A673 (cell line): ENCODE measurements around the gene FSTL4. TPM values are rescaled to one million over a fixed set of nuclear protein-coding genes. Genes with fewer than 3 reads are reported as not detected.

Experiments used
- BruUV-seq: library from RNA; stranded (reverse); fragments of 400-500 nt; replicated peaks from 2 replicates; lab custom pipeline; 2021; lab: Mats Ljungman, UMichigan
- CTCF ChIA-PET: fragments of 300-600 bp; sonication (Branson Sonifier 250); formaldehyde crosslinking; loops from one replicate; lab custom pipeline; 2022; ENCODE audit warnings: antibody characterized with exemption; lab: Charles Lee
- POLR2A ChIA-PET: fragments of 300-600 bp; sonication (Branson Sonifier 250); formaldehyde crosslinking; loops from one replicate; lab custom pipeline; 2022; ENCODE audit warnings: antibody characterized with exemption; ENCODE audit not compliant: low non-redundant PET; lab: Charles Lee
- DNase-seq: peaks from one replicate; pipeline ENCODE4 v3.0.0-alpha.2; 2015; ENCODE audit warnings: low spot score
- H3K27ac ChIP-seq: fragments of 200-600 bp; sonication (generic); 2 replicates; pipeline ENCODE4 v1.5.1; 2016; ENCODE audit warnings: mixed run types, low read depth, mild to moderate bottlenecking, mixed read lengths, antibody characterized with exemption, low read length; ENCODE audit not compliant: poor library complexity, severe bottlenecking
- H3K27me3 ChIP-seq: fragments of 200-600 bp; sonication (generic); replicated peaks from 2 replicates; pipeline ENCODE4 v1.6.1; 2017; ENCODE audit warnings: mixed run types, low read depth, mild to moderate bottlenecking, mixed read lengths, antibody characterized with exemption, low read length; ENCODE audit not compliant: insufficient read depth, poor library complexity
- H3K36me3 ChIP-seq: fragments of 200-600 bp; sonication (generic); 2 replicates; pipeline ENCODE4 v1.6.1; 2016; ENCODE audit warnings: mixed run types, mild to moderate bottlenecking, mixed read lengths, antibody characterized with exemption, low read length; ENCODE audit not compliant: insufficient read depth, poor library complexity, severe bottlenecking
- H3K4me1 ChIP-seq: fragments of 200-600 bp; sonication (generic); 2 replicates; pipeline ENCODE4 v1.6.1; 2017; ENCODE audit warnings: mixed run types, mild to moderate bottlenecking, mixed read lengths, antibody characterized with exemption, low read length; ENCODE audit not compliant: insufficient read depth, poor library complexity, severe bottlenecking
- H3K4me3 ChIP-seq: fragments of 200-600 bp; sonication (generic); 2 replicates; pipeline ENCODE4 v1.5.1; 2016; ENCODE audit warnings: low read depth, mixed run types, mild to moderate bottlenecking, mixed read lengths, low read length; ENCODE audit not compliant: poor library complexity, severe bottlenecking
- H3K9me3 ChIP-seq: fragments of 200-600 bp; sonication (generic); 2 replicates; pipeline ENCODE4 v1.6.1; 2016; ENCODE audit warnings: mixed run types, low read depth, mild to moderate bottlenecking, mixed read lengths, antibody characterized with exemption, low read length; ENCODE audit not compliant: poor library complexity, severe bottlenecking
- EZH2 ChIP-seq: fragments of 200-600 bp; sonication (generic); IDR thresholded peaks from 2 replicates; pipeline ENCODE4 v1.6.1; 2017; ENCODE audit warnings: borderline replicate concordance, low read depth, mild to moderate bottlenecking, mixed read lengths, antibody characterized with exemption, low read length; ENCODE audit not compliant: poor library complexity, severe bottlenecking
- intact Hi-C: fragments of 100-400 bp; cut with micrococcal nuclease; formaldehyde crosslinking; loops from one replicate; pipeline ENCODE4 v1.10.0; 2022; ENCODE audit not compliant: unreplicated experiment
- total RNA-seq: library from RNA; stranded (reverse); gene quantifications from 2 replicates; pipeline ENCODE4 v1.2.3, GENCODE V29; 2021
- TF ChIP-seq, protein P1 (sequence below): fragments of 300-800, 200-600 bp; sonication (generic); conservative IDR thresholded peaks from 2 replicates; pipeline ENCODE4 v1.5.1; 2017; ENCODE audit warnings: low read depth, mild to moderate bottlenecking, antibody characterized with exemption, low read length, moderate library complexity, mixed read lengths

FSTL4 gene
- total RNA-seq, 1 experiment from 2014 or later, result 0.86 TPM

DNA sequence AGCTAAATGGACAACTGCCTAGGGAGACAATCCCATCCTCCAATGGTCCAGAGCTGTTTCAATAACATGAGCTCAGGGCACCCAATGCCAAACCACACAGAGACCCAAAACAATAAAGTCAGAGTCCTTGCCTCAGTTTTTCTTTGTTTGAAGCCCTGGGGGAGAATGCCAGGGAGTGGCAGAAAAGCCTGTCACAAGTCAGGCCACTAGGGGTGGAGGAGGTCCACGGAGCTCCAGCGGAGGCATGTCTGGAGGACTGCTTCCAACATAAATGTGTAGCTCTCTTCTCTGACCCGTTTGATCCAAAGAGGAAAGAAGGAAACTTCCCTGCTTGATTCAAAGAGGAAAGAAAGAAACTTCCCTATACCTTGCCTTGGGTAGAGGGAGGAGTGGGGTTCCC lies 385.3 kb downstream of the FSTL4 start:
- H3K27me3 ChIP-seq, result no peaks in the 10 kb centered on the region
- no peak for TF ChIP-seq EZH2
- TF ChIP-seq, protein P1, sequence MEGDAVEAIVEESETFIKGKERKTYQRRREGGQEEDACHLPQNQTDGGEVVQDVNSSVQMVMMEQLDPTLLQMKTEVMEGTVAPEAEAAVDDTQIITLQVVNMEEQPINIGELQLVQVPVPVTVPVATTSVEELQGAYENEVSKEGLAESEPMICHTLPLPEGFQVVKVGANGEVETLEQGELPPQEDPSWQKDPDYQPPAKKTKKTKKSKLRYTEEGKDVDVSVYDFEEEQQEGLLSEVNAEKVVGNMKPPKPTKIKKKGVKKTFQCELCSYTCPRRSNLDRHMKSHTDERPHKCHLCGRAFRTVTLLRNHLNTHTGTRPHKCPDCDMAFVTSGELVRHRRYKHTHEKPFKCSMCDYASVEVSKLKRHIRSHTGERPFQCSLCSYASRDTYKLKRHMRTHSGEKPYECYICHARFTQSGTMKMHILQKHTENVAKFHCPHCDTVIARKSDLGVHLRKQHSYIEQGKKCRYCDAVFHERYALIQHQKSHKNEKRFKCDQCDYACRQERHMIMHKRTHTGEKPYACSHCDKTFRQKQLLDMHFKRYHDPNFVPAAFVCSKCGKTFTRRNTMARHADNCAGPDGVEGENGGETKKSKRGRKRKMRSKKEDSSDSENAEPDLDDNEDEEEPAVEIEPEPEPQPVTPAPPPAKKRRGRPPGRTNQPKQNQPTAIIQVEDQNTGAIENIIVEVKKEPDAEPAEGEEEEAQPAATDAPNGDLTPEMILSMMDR, result no peak
- ChIA-PET CTCF (no interaction called here), POLR2A (no interaction called here)
- DNase-seq, result no peak
- intact Hi-C loops, result no loop called here
- H3K27ac ChIP-seq, result no peak overlapping the region
- no peak overlapping the region for H3K4me3 ChIP-seq
- H3K9me3 ChIP-seq, result no peaks in the 10 kb centered on the region
- BruUV-seq, result no TSS peak
- no peaks in the 10 kb centered on the region for H3K4me1 ChIP-seq
- H3K36me3 ChIP-seq, result no peaks in the 10 kb centered on the region

DNA sequence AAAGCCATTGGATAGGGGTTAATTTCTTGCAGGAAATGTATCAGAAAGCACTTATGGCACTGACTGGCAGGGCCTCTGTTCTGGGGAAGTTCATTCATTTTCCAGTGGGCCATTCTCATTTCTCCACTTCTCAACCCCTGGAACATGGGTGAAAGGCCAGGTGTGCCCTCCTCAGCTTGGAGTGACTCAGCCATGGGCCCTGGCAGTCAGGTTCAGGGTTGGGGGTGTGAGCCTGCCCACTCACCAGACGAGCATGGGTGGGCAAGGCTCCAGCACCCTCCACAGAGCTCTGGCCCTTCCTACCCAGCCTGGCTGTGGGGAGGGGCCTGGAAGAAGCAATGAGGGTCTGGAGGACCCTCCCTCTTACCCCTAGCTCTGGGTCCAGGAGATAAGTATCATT lies 386.2 kb downstream of the FSTL4 start:
- ChIA-PET POLR2A (no interaction called here), CTCF (no interaction called here)
- no peak overlapping the region for H3K4me3 ChIP-seq
- no peaks in the 10 kb centered on the region for H3K4me1 ChIP-seq
- no TSS peak for BruUV-seq
- no peak for TF ChIP-seq EZH2
- TF ChIP-seq, protein P1, result no peak
- H3K27me3 ChIP-seq, result no peaks in the 10 kb centered on the region
- no peak for DNase-seq
- H3K9me3 ChIP-seq, result no peaks in the 10 kb centered on the region
- H3K36me3 ChIP-seq, result no peaks in the 10 kb centered on the region
- no peak overlapping the region for H3K27ac ChIP-seq
- intact Hi-C loops, result no loop called here

DNA sequence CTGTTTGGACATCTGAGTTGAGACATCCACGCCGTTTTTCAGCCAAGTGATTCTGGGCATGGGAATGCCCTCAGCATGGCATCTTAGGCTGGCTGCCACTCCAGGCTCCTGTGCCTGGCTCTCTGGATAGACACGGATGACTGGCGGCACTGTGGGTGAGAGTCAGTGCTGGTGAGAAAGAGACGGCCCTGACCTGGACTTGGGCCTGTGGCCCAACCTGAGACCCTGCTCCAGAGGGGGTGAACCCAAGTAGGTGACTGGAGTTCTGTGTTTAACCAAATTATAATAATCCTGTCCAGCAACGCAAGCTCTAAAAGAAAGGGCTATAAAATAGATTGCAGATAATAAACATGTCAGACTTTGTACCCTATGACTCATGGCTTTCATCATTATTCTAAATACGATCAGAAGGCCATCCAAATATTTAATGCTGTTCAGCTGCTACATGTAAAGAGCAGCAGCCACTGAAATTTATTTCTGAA lies 386.6 kb downstream of the FSTL4 start:
- Histone ChIP-seq H3K9me3 (no peaks in the 10 kb centered on the region), H3K27me3 (no peaks in the 10 kb centered on the region), H3K36me3 (no peaks in the 10 kb centered on the region), H3K27ac (no peak overlapping the region), H3K4me3 (no peak overlapping the region), H3K4me1 (no peaks in the 10 kb centered on the region)
- no peak for TF ChIP-seq EZH2
- TF ChIP-seq, protein P1, result no peak
- ChIA-PET CTCF (no interaction called here), POLR2A (no interaction called here)
- DNase-seq, result peak; percentile 18
- intact Hi-C loops, result no loop called here
- BruUV-seq, result no TSS peak
